Measurements from ENCODE around the gene EFCAB8. TPM values are rescaled to one million over a fixed set of nuclear protein-coding genes. Genes with fewer than 3 reads are reported as not detected.

Gene EFCAB8
- total RNA-seq, 2 experiments from 2014 or later: 1.0 to 1.5 TPM

DNA sequence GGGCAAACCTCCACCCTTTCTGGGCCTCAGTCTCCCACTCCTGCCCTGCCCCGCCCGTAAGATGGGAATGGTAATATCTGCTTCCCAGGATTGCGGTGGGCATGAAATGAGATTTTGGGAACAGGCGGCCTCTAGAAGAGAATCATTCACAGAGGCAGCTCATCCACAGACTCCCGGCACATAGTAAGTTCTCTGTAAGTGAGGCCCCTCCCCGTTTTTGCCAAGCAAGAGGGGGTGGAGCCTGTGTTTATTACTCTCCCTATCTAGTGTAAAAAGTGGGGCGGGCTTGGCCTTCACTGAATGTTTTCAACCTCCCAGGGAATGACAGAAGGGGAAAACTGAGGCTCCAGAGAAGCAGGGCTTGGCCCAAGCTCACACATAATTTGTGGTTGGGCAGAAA lies 125.5 kb downstream of the EFCAB8 start:
- no peaks in the 10 kb centered on the region for H3K27me3 Mint-ChIP-seq (ENCODE audit: low read depth)
- ChIA-PET CTCF (interaction anchor here (1.0 to 2.0 kb wide), 3 partner anchors 12 to 38 kb away, joined by 3 to 8 read pairs (median 4); no protein-coding TSS in a partner anchor), POLR2A (interaction anchor here (1.2 to 2.1 kb wide), 2 partner anchors 12 to 38 kb away, joined by 4 to 10 read pairs; no protein-coding TSS in a partner anchor)
- no peak for ATAC-seq
- no peak for DNase-seq
- peaks cover 2% of the 10 kb centered on the region for H3K4me1 Mint-ChIP-seq (ENCODE audit: low read depth)
- H3K9me3 Mint-ChIP-seq (ENCODE audit: insufficient read depth): no peaks in the 10 kb centered on the region
- no peak overlapping the region for H3K27ac Mint-ChIP-seq
- no peaks in the 10 kb centered on the region for H3K36me3 Mint-ChIP-seq (ENCODE audit: low read depth)
- H3K4me3 Mint-ChIP-seq: no peak overlapping the region

DNA sequence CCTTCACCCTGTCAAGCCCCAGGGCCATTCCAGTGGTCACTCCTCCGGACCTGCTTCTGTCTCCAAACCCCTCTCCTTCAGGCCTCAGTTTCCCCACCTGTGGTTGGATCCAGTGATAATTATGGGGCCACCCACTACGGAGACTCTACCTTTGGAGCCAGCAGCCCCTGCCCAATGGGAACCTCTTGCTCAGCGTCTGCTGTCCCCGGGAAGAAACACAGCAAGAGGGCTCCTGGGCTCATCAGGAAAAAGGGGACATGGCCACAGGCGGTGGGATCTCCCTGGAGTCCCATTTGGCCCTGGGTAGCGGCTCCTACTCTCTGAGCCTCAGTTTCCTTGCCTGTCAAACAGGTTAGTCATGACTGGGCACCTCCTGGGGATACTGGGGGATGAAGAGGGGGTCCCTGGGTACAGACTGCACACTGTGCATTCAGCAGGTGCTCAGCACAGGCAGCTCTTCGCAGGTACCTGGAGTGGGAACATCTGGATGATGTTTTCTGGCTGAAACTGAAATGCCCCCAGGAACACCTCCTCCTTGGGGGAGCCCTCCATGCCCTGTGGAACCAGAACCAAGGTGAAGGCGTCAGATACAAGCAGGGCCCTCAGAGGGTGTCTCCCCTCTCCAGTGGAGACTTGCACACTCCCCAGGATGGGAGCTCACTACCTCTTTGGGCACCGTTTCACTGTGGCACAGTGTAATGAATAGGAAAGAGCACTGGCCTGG lies 126.1 kb downstream of the EFCAB8 start:
- H3K9me3 Mint-ChIP-seq (ENCODE audit: insufficient read depth): no peaks in the 10 kb centered on the region
- POLR2A ChIA-PET: interaction anchor here (1.2 to 2.1 kb wide), 2 partner anchors 12 to 39 kb away, joined by 4 to 10 read pairs; no protein-coding TSS in a partner anchor
- no peaks in the 10 kb centered on the region for H3K36me3 Mint-ChIP-seq (ENCODE audit: low read depth)
- CTCF ChIA-PET: interaction anchor here (1.7 to 2.0 kb wide), 2 partner anchors 11 to 39 kb away, joined by 3 to 8 read pairs; no protein-coding TSS in a partner anchor
- H3K4me3 Mint-ChIP-seq: no peak overlapping the region
- H3K27me3 Mint-ChIP-seq (ENCODE audit: low read depth): no peaks in the 10 kb centered on the region
- H3K27ac Mint-ChIP-seq: no peak overlapping the region
- H3K4me1 Mint-ChIP-seq (ENCODE audit: low read depth): peaks cover 2% of the 10 kb centered on the region
- ATAC-seq (no peak), DNase-seq (no peak)

DNA sequence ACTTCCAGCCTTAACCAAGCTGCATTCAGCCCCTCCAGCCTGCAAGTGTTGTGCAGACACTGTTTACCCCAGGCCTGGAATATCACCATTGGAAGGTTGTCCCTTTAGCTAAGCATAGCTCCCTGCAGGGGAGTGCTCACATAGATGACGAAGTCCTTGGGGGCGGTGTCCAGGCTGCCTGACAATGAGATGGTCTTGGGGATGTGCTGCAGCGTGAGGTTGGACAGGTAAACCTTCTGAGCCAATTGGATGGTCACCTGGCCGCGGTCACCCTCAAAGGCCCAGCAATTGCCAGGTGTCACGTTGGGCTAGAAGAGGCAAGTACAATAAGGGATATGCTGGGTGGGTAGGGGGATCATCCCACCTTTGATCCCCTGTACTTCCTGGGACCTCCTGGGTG lies 126.9 kb downstream of the EFCAB8 start:
- Mint-ChIP-seq H3K4me3 (no peak overlapping the region), H3K27me3 (ENCODE audit: low read depth) (no peaks in the 10 kb centered on the region), H3K4me1 (ENCODE audit: low read depth) (peaks cover 2% of the 10 kb centered on the region), H3K27ac (no peak overlapping the region), H3K36me3 (ENCODE audit: low read depth) (no peaks in the 10 kb centered on the region), H3K9me3 (ENCODE audit: insufficient read depth) (no peaks in the 10 kb centered on the region)
- no peak for DNase-seq
- no peak for ATAC-seq
- CTCF ChIA-PET: interaction anchor here (1.0 to 2.0 kb wide), 4 partner anchors 10 to 40 kb away, joined by 3 to 8 read pairs (median 4); partner anchors contain the start of gene SUN5
- POLR2A ChIA-PET: interaction anchor here (0.6 to 1.4 kb wide), 2 partner anchors 19 to 183 kb away, joined by 3 read pairs; no protein-coding TSS in a partner anchor

DNA sequence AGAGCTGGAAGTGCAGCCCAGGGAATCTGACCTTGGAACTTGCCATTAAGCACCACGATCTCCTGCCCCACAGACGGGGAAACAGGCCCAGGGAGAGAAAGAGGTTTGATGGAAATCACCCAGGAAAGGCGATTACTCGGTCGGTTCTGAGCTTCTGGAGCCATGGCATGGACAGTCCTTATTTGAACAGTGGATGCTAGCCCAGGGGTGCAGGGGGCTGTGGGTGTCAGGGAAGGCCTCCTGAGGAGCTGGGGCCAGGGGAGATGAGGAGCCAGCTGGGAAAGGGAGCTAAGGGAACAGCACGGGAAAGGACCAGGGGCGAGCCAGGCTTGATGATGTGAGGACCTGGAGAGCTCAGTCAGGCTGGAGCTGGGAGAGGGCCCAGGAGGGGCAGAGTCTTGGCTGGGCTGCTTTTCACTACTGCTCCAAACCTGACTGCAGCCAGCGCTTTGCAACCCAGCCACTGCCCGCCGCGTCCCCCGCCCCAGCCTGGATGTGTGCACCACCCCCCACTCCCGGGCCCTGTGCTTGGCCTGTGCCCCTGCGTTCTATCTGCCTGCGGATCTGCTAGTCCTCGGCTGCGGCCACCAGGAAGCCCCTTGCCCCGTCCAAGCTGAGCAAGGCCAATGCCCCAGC lies 127.7 kb downstream of the EFCAB8 start:
- H3K4me3 Mint-ChIP-seq: no peak overlapping the region
- DNase-seq (no peak), ATAC-seq (no peak)
- no peaks in the 10 kb centered on the region for H3K27me3 Mint-ChIP-seq (ENCODE audit: low read depth)
- POLR2A ChIA-PET: interaction anchor here (0.9 to 1.4 kb wide), 2 partner anchors 13 to 20 kb away, joined by 3 read pairs; no protein-coding TSS in a partner anchor
- CTCF ChIA-PET: interaction anchor here (1.0 to 1.5 kb wide), 4 partner anchors 9 to 18 kb away, joined by 3 to 5 read pairs (median 4); partner anchors contain the start of gene SUN5
- peaks cover 7% of the 10 kb centered on the region for H3K4me1 Mint-ChIP-seq (ENCODE audit: low read depth)
- H3K27ac Mint-ChIP-seq: no peak overlapping the region
- H3K36me3 Mint-ChIP-seq (ENCODE audit: low read depth): no peaks in the 10 kb centered on the region
- no peaks in the 10 kb centered on the region for H3K9me3 Mint-ChIP-seq (ENCODE audit: insufficient read depth)

GRCh38 chr20:32987044-32987825 lies 128.5 kb downstream of the EFCAB8 start:
- CTCF ChIA-PET: interaction anchor here (1.0 to 1.5 kb wide), 3 partner anchors 8 to 18 kb away, joined by 3 to 5 read pairs (median 4); partner anchors contain the start of gene SUN5
- Mint-ChIP-seq H3K27ac (no peak overlapping the region), H3K4me3 (no peak overlapping the region), H3K36me3 (ENCODE audit: low read depth) (no peaks in the 10 kb centered on the region), H3K27me3 (ENCODE audit: low read depth) (no peaks in the 10 kb centered on the region), H3K9me3 (ENCODE audit: insufficient read depth) (no peaks in the 10 kb centered on the region), H3K4me1 (ENCODE audit: low read depth) (peaks cover 8% of the 10 kb centered on the region)
- no peak for DNase-seq
- POLR2A ChIA-PET: interaction anchor here (0.9 kb wide), 1 partner anchor 14 kb away, joined by 3 read pairs; no protein-coding TSS in a partner anchor
- ATAC-seq: no peak

DNA sequence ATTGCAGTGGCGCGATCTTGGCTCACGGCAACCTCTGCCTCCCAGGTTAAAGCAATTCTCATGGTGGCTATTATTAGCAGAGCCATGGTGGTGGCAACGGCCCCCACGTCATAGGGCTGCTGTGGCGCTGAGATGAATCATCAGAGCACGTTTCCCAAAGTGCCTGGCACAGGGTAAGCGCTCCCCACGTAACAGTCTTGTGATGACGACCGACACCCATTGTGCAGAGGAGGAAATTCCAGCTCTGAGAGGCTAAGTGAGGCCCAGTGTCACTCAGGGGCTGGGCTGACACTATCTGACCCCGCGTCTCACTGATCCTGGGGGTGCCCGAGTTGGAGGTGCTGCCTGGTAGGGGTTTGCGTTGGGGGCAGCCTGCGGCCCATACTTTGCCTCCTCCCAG lies 129.3 kb downstream of the EFCAB8 start:
- Mint-ChIP-seq H3K4me1 (ENCODE audit: low read depth) (peaks cover 6% of the 10 kb centered on the region), H3K36me3 (ENCODE audit: low read depth) (no peaks in the 10 kb centered on the region), H3K27ac (no peak overlapping the region), H3K9me3 (ENCODE audit: insufficient read depth) (no peaks in the 10 kb centered on the region), H3K4me3 (no peak overlapping the region), H3K27me3 (ENCODE audit: low read depth) (no peaks in the 10 kb centered on the region)
- POLR2A ChIA-PET: no interaction called here
- DNase-seq (no peak), ATAC-seq (no peak)
- CTCF ChIA-PET: no interaction called here

- ATAC-seq: no peak
- no peak overlapping the region for H3K4me3 Mint-ChIP-seq
- H3K36me3 Mint-ChIP-seq (ENCODE audit: low read depth): peaks cover 3% of the 10 kb centered on the region
- H3K27ac Mint-ChIP-seq: no peak overlapping the region
- peaks cover 5% of the 10 kb centered on the region for H3K9me3 Mint-ChIP-seq (ENCODE audit: insufficient read depth)
- CTCF ChIA-PET: no interaction called here
- peaks cover 6% of the 10 kb centered on the region for H3K4me1 Mint-ChIP-seq (ENCODE audit: low read depth)
- POLR2A ChIA-PET: interaction anchor here (1.3 kb wide), 1 partner anchor 22 kb away, joined by 3 read pairs; no protein-coding TSS in a partner anchor
- DNase-seq: no peak
- no peaks in the 10 kb centered on the region for H3K27me3 Mint-ChIP-seq (ENCODE audit: low read depth)
Measured at GRCh38 chr20:32989507-32990283, 131.0 kb downstream of the EFCAB8 start.

GRCh38 chr20:32990426-32990825 lies 131.7 kb downstream of the EFCAB8 start:
- peaks cover 5% of the 10 kb centered on the region for H3K9me3 Mint-ChIP-seq (ENCODE audit: insufficient read depth)
- H3K27me3 Mint-ChIP-seq (ENCODE audit: low read depth): no peaks in the 10 kb centered on the region
- DNase-seq (no peak), ATAC-seq (no peak)
- H3K4me3 Mint-ChIP-seq: no peak overlapping the region
- peaks cover 6% of the 10 kb centered on the region for H3K4me1 Mint-ChIP-seq (ENCODE audit: low read depth)
- ChIA-PET CTCF (no interaction called here), POLR2A (interaction anchor here (1.3 kb wide), 1 partner anchor 23 kb away, joined by 3 read pairs; no protein-coding TSS in a partner anchor)
- no peak overlapping the region for H3K27ac Mint-ChIP-seq
- peaks cover 9% of the 10 kb centered on the region for H3K36me3 Mint-ChIP-seq (ENCODE audit: low read depth)

- Mint-ChIP-seq H3K36me3 (ENCODE audit: low read depth) (peaks cover 9% of the 10 kb centered on the region), H3K9me3 (ENCODE audit: insufficient read depth) (peaks cover 5% of the 10 kb centered on the region), H3K27me3 (ENCODE audit: low read depth) (no peaks in the 10 kb centered on the region), H3K4me3 (no peak overlapping the region), H3K4me1 (ENCODE audit: low read depth) (peaks cover 6% of the 10 kb centered on the region), H3K27ac (no peak overlapping the region)
- ChIA-PET CTCF (no interaction called here), POLR2A (no interaction called here)
- DNase-seq (no peak), ATAC-seq (no peak)
Measured at GRCh38 chr20:32991383-32991782, 132.7 kb downstream of the EFCAB8 start.

- CTCF ChIA-PET: interaction anchor here (1.0 kb wide), 1 partner anchor 91 kb away, joined by 3 read pairs; no protein-coding TSS in a partner anchor
- Mint-ChIP-seq H3K27me3 (ENCODE audit: low read depth) (no peaks in the 10 kb centered on the region), H3K4me1 (ENCODE audit: low read depth) (peaks cover 6% of the 10 kb centered on the region), H3K27ac (no peak overlapping the region), H3K4me3 (no peak overlapping the region), H3K9me3 (ENCODE audit: insufficient read depth) (peaks cover 5% of the 10 kb centered on the region), H3K36me3 (ENCODE audit: low read depth) (peaks cover 9% of the 10 kb centered on the region)
- POLR2A ChIA-PET: no interaction called here
- ATAC-seq (no peak), DNase-seq (no peak)
Measured at GRCh38 chr20:32991792-32992641, 133.3 kb downstream of the EFCAB8 start.
